HepG2 (cell line): ENCODE measurements around the gene STBD1. TPM values are rescaled to one million over a fixed set of nuclear protein-coding genes. Genes with fewer than 3 reads are reported as not detected.

Experiments used
- CBX2 ChIP-seq, 2 experiments: fragments of 200-600 bp in 1 of 2; sonication (generic); formaldehyde crosslinking in 1 of 2; IDR thresholded peaks; 2 replicates each; pipeline versions ENCODE4 v1.7.0 to v1.8.1; 2018 to 2022; ENCODE audit warnings: low read depth in 2 of 2, low read length in 1 of 2, mild to moderate bottlenecking in 1 of 2, missing genetic modification reagents in 1 of 2
- FOXO1 ChIP-seq: sonication (generic); formaldehyde crosslinking; IDR thresholded peaks from 2 replicates; pipeline ENCODE4 v1.4.0; 2020; ENCODE audit warnings: missing genetic modification reagents
- HDAC2 ChIP-seq: sonication (generic); formaldehyde crosslinking; IDR thresholded peaks from 2 replicates; pipeline ENCODE4 v1.4.0; 2020; ENCODE audit warnings: missing genetic modification reagents
- KAT8 ChIP-seq: IDR thresholded peaks from 2 replicates; pipeline ENCODE4 v1.6.1; 2016; ENCODE audit warnings: missing genetic modification reagents, missing compliant biosample characterization
- KLF13 ChIP-seq: sonication (generic); formaldehyde crosslinking; IDR thresholded peaks from 2 replicates; pipeline ENCODE4 v1.4.0; 2020; ENCODE audit warnings: mild to moderate bottlenecking, missing genetic modification reagents
- MAFG ChIP-seq: sonication (generic); formaldehyde crosslinking; IDR thresholded peaks from 2 replicates; pipeline ENCODE4 v1.5.1; 2020; ENCODE audit warnings: mild to moderate bottlenecking, missing genetic modification reagents
- MXD3 ChIP-seq: IDR thresholded peaks from 2 replicates; pipeline ENCODE4 v1.6.1; 2016; ENCODE audit warnings: mild to moderate bottlenecking, missing biosample characterization, missing genetic modification reagents
- NCOR1 ChIP-seq: fragments of 200-600 bp; sonication (generic); IDR thresholded peaks from 2 replicates; pipeline ENCODE4 v1.7.0; 2017; ENCODE audit warnings: antibody characterized with exemption, low read length, borderline replicate concordance
- NONO ChIP-seq, 2 experiments: fragments of 450-650 bp in 1 of 2; sonication (generic) in 1 of 2; formaldehyde crosslinking in 1 of 2; IDR thresholded peaks in 1 of 2; conservative IDR thresholded peaks in 1 of 2; 2 replicates each; pipeline versions ENCODE4 v1.6.1 to v1.8.0; 2017 to 2022; ENCODE audit warnings: mild to moderate bottlenecking in 1 of 2, missing genetic modification reagents in 1 of 2, moderate library complexity in 1 of 2
- NR2F1 ChIP-seq, 2 experiments: fragments of 450-650 bp in 1 of 2; formaldehyde crosslinking in 1 of 2; IDR thresholded peaks; 2 replicates each; pipeline versions ENCODE4 v1.5.0 to v1.6.1; 2016 to 2020; ENCODE audit warnings: mild to moderate bottlenecking in 1 of 2, missing compliant biosample characterization in 1 of 2, missing genetic modification reagents in 1 of 2, moderate library complexity in 1 of 2
- PAXIP1 ChIP-seq: sonication (generic); formaldehyde crosslinking; conservative IDR thresholded peaks from 2 replicates; pipeline ENCODE4 v1.4.0; 2020; ENCODE audit warnings: mild to moderate bottlenecking, missing genetic modification reagents, moderate library complexity
- PTBP1 ChIP-seq: fragments of 200-400 bp; formaldehyde crosslinking; IDR thresholded peaks from 2 replicates; pipeline ENCODE4 v1.6.1; 2018; ENCODE audit warnings: low read length, low read depth; ENCODE audit not compliant: poor library complexity, severe bottlenecking
- RARG ChIP-seq: sonication (generic); formaldehyde crosslinking; IDR thresholded peaks from 2 replicates; pipeline ENCODE4 v1.4.0; 2020; ENCODE audit warnings: low read depth, mild to moderate bottlenecking, missing genetic modification reagents
- RFX1 ChIP-seq: fragments of 450-650 bp; IDR thresholded peaks from 2 replicates; pipeline ENCODE4 v1.6.1; 2017
- ZFP36L2 ChIP-seq: sonication (generic); formaldehyde crosslinking; IDR thresholded peaks from 2 replicates; pipeline ENCODE4 v1.4.0; 2020; ENCODE audit warnings: missing genetic modification reagents
- ZNF337 ChIP-seq: sonication (generic); formaldehyde crosslinking; IDR thresholded peaks from 2 replicates; pipeline ENCODE4 v1.5.1; 2020; ENCODE audit warnings: missing genetic modification reagents, low read depth, mild to moderate bottlenecking, borderline replicate concordance
- ZNF552 ChIP-seq: sonication (generic); formaldehyde crosslinking; IDR thresholded peaks from 2 replicates; pipeline ENCODE4 v1.9.0; 2022; ENCODE audit warnings: missing genetic modification reagents, mild to moderate bottlenecking, borderline replicate concordance
- ZNF629 ChIP-seq: sonication (generic); formaldehyde crosslinking; conservative IDR thresholded peaks from 2 replicates; pipeline ENCODE4 v1.5.0; 2020; ENCODE audit warnings: missing genetic modification reagents
- ZNF775 ChIP-seq: sonication (generic); formaldehyde crosslinking; IDR thresholded peaks from 2 replicates; pipeline ENCODE4 v1.4.0; 2020; ENCODE audit warnings: missing genetic modification reagents, mild to moderate bottlenecking, moderate library complexity, borderline replicate concordance
- polyA plus RNA-seq, 8 experiments: library from polyadenylated mRNA; depleted of rRNA in 3 of 8; stranded (reverse) in 7 of 8; unstranded in 1 of 8; fragments of >200 nt; fragmentation: Illumina TruSeq in 4 of 8; extraction: Trizol in 4 of 8; gene quantifications; 2 replicates each; pipeline versions ENCODE4 v1.2.1 to v1.2.3, GENCODE V29; 2011 to 2016; ENCODE audit warnings: low read depth in 4 of 8, missing spikeins in 1 of 8, mixed read lengths in 1 of 8; ENCODE audit not compliant: insufficient read depth in 1 of 8
- total RNA-seq, 5 experiments: library from RNA; depleted of rRNA; stranded (reverse); fragments of >200 nt; fragmentation: Illumina TruSeq; extraction: Trizol; gene quantifications; 2 replicates each; pipeline ENCODE4 v1.2.3, GENCODE V29; 2016; ENCODE audit warnings: low read depth in 1 of 5
- TF ChIP-seq, protein P1 (sequence below): sonication (generic); formaldehyde crosslinking; IDR thresholded peaks from 2 replicates; pipeline ENCODE4 v1.9.0; 2022; ENCODE audit warnings: low read depth, missing genetic modification reagents
- TF ChIP-seq, protein P2 (sequence below): sonication (generic); formaldehyde crosslinking; IDR thresholded peaks from 2 replicates; pipeline ENCODE4 v1.8.0; 2022; ENCODE audit warnings: missing genetic modification reagents, mild to moderate bottlenecking, borderline replicate concordance
- TF ChIP-seq, protein P3 (sequence below): sonication (generic); formaldehyde crosslinking; IDR thresholded peaks from 2 replicates; pipeline ENCODE4 v1.8.1; 2023; ENCODE audit warnings: missing genetic modification reagents, mild to moderate bottlenecking, borderline replicate concordance

Gene STBD1
- total and polyA plus RNA-seq, 2 of the 13 experiments (the other 11 are each of a cell fraction or from before 2014, with no cell fraction given) = 2.8 to 4.3 TPM

- TF ChIP-seq, protein P1, sequence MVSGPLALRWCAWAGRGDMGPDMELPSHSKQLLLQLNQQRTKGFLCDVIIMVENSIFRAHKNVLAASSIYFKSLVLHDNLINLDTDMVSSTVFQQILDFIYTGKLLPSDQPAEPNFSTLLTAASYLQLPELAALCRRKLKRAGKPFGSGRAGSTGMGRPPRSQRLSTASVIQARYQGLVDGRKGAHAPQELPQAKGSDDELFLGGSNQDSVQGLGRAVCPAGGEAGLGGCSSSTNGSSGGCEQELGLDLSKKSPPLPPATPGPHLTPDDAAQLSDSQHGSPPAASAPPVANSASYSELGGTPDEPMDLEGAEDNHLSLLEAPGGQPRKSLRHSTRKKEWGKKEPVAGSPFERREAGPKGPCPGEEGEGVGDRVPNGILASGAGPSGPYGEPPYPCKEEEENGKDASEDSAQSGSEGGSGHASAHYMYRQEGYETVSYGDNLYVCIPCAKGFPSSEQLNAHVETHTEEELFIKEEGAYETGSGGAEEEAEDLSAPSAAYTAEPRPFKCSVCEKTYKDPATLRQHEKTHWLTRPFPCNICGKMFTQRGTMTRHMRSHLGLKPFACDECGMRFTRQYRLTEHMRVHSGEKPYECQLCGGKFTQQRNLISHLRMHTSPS (CRISPR knock-in tag) = no peak
- TF ChIP-seq ZNF629 (CRISPR knock-in tag) (no peak), NCOR1 (no peak), KAT8 (CRISPR knock-in tag) (no peak), ZNF552 (no peak), ZNF337 (no peak), CBX2 (IDR thresholded peaks at IDR 0.05; ENCODE audit: low read depth, low read length) (no peak), CBX2 (CRISPR knock-in tag; IDR thresholded peaks at IDR 0.05; ENCODE audit: low read depth) (no peak), ZNF775 (no peak), RFX1 (no peak), HDAC2 (CRISPR knock-in tag) (peak; percentile 59; the same call in 1 of the 2 replicates), RARG (no peak), PTBP1 (no peak), NR2F1 (CRISPR knock-in tag; IDR thresholded peaks at IDR 0.05) (peak in 1 of 2 experiments; percentile 37; a peak in 1 of 4 replicates), ZFP36L2 (CRISPR knock-in tag) (no peak), PAXIP1 (CRISPR knock-in tag) (peak; percentile 78), FOXO1 (CRISPR knock-in tag) (peak; percentile 74; the same call in 1 of the 2 replicates), MXD3 (CRISPR knock-in tag) (no peak), MAFG (CRISPR knock-in tag) (no peak), KLF13 (no peak), NONO (IDR thresholded peaks at IDR 0.05) (no peak), NONO (CRISPR knock-in tag; conservative IDR thresholded peaks at IDR 0.05) (no peak)
- TF ChIP-seq, protein P2, sequence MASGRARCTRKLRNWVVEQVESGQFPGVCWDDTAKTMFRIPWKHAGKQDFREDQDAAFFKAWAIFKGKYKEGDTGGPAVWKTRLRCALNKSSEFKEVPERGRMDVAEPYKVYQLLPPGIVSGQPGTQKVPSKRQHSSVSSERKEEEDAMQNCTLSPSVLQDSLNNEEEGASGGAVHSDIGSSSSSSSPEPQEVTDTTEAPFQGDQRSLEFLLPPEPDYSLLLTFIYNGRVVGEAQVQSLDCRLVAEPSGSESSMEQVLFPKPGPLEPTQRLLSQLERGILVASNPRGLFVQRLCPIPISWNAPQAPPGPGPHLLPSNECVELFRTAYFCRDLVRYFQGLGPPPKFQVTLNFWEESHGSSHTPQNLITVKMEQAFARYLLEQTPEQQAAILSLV = no peak
- TF ChIP-seq, protein P3, sequence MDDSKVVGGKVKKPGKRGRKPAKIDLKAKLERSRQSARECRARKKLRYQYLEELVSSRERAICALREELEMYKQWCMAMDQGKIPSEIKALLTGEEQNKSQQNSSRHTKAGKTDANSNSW = no peak
Observed at GRCh38 chr4:76275486-76276124, 30.9 kb upstream of the STBD1 start (continued).
